ENCODE measurements around the gene MYOF.
"Not testable (repeated sequence)": the region's sequence is repeated elsewhere in the genome, so short reads cannot be mapped to it uniquely, and the experiment has no call there.

MYOF gene

GRCh38 chr10:93319096-93319495, 163.0 kb downstream of the MYOF start:
- no CpG with 5 or more reads among the region's 4 CpGs for WGBS (ENCODE audit: extremely low coverage, insufficient coverage, insufficient read length)

GRCh38 chr10:93315246-93315645, 166.9 kb downstream of the MYOF start:
- H3K79me2 ChIP-seq (ENCODE audit: control insufficient read depth, insufficient read depth, low read length, poor library complexity): no peaks in the 10 kb centered on the region
- no peak overlapping the region for H3K9ac ChIP-seq (ENCODE audit: low read length)
- H3K4ac ChIP-seq (ENCODE audit: low read depth, low read length): no peak overlapping the region
- peaks cover 41 to 64% of the 10 kb centered on the region in 2 experiments for H3K36me3 ChIP-seq (ENCODE audit: control insufficient read depth in 1 of 2, insufficient read depth in 2 of 2, low read length in 2 of 2)
- WGBS (ENCODE audit: extremely low coverage, insufficient coverage, insufficient read length): no CpG with 5 or more reads among the region's 7 CpGs
- H4K8ac ChIP-seq (ENCODE audit: low read depth, low read length): no peak overlapping the region
- no peak overlapping the region for H3K18ac ChIP-seq (ENCODE audit: low read length)
- DNase-seq: no peak
- H3K27me3 ChIP-seq (ENCODE audit: insufficient read depth, low read length): no peaks in the 10 kb centered on the region
- no peaks in the 10 kb centered on the region for H3K4me1 ChIP-seq (ENCODE audit: control insufficient read depth in 1 of 2, insufficient read depth in 2 of 2, low read length in 2 of 2)
- H2BK12ac ChIP-seq (ENCODE audit: low read length): no peak overlapping the region
- no peak overlapping the region for H3K23ac ChIP-seq (ENCODE audit: low read length)
- no peak overlapping the region for H3K27ac ChIP-seq (ENCODE audit: low read depth, low read length)
- H2AK5ac ChIP-seq (ENCODE audit: low read length): no peak overlapping the region
- H3K9me3 ChIP-seq (ENCODE audit: insufficient read depth, low read depth, low read length): no peaks in the 10 kb centered on the region
- no peak overlapping the region for H4K91ac ChIP-seq (ENCODE audit: low read depth, low read length)
- no peaks in the 10 kb centered on the region for H3K79me1 ChIP-seq (ENCODE audit: low read length)
- H2AFZ ChIP-seq (ENCODE audit: insufficient read depth, low read length, poor library complexity): no peak overlapping the region
- H2BK5ac ChIP-seq (ENCODE audit: low read depth, low read length, poor library complexity): no peak overlapping the region
- no peak overlapping the region for H3K4me3 ChIP-seq (ENCODE audit: low read depth, low read length)
- no peak overlapping the region for H4K12ac ChIP-seq (ENCODE audit: low read depth, low read length)
- no peak overlapping the region for H2BK120ac ChIP-seq (ENCODE audit: insufficient read depth, low read length, poor library complexity)
- H3K14ac ChIP-seq (ENCODE audit: low read length): no peak overlapping the region
- no peak overlapping the region for H3K4me2 ChIP-seq (ENCODE audit: low read length)

More at GRCh38 chr10:93319096-93319495, 163.0 kb downstream of the MYOF start:
- Histone ChIP-seq H3K9me3 (ENCODE audit: insufficient read depth, low read depth, low read length) (no peaks in the 10 kb centered on the region), H3K4me2 (ENCODE audit: low read length) (no peak overlapping the region), H3K4me1 (ENCODE audit: control insufficient read depth in 1 of 2, insufficient read depth in 2 of 2, low read length in 2 of 2) (no peaks in the 10 kb centered on the region), H3K23ac (ENCODE audit: low read length) (no peak overlapping the region), H2AK5ac (ENCODE audit: low read length) (no peak overlapping the region), H3K27me3 (ENCODE audit: insufficient read depth, low read length) (no peaks in the 10 kb centered on the region), H2BK5ac (ENCODE audit: low read depth, low read length, poor library complexity) (no peak overlapping the region), H2AFZ (ENCODE audit: insufficient read depth, low read length, poor library complexity) (no peak overlapping the region), H4K8ac (ENCODE audit: low read depth, low read length) (no peak overlapping the region), H3K79me1 (ENCODE audit: low read length) (no peaks in the 10 kb centered on the region), H3K79me2 (ENCODE audit: control insufficient read depth, insufficient read depth, low read length, poor library complexity) (no peaks in the 10 kb centered on the region), H3K14ac (ENCODE audit: low read length) (no peak overlapping the region), H3K4me3 (ENCODE audit: low read depth, low read length) (no peak overlapping the region), H4K91ac (ENCODE audit: low read depth, low read length) (no peak overlapping the region), H4K12ac (ENCODE audit: low read depth, low read length) (no peak overlapping the region), H2BK12ac (ENCODE audit: low read length) (no peak overlapping the region), H2BK120ac (ENCODE audit: insufficient read depth, low read length, poor library complexity) (no peak overlapping the region), H3K18ac (ENCODE audit: low read length) (no peak overlapping the region), H3K27ac (ENCODE audit: low read depth, low read length) (no peak overlapping the region), H3K4ac (ENCODE audit: low read depth, low read length) (no peak overlapping the region), H3K36me3 (ENCODE audit: control insufficient read depth in 1 of 2, insufficient read depth in 2 of 2, low read length in 2 of 2) (peaks cover 34 to 58% of the 10 kb centered on the region in 2 experiments), H3K9ac (ENCODE audit: low read length) (no peak overlapping the region)
- DNase-seq: no peak

- H3K4me2 ChIP-seq (ENCODE audit: low read length); H3K14ac ChIP-seq (ENCODE audit: low read length); H3K79me2 ChIP-seq (ENCODE audit: control insufficient read depth, insufficient read depth, low read length, poor library complexity); H3K9ac ChIP-seq (ENCODE audit: low read length); H3K9me3 ChIP-seq (ENCODE audit: insufficient read depth, low read depth, low read length); H3K23ac ChIP-seq (ENCODE audit: low read length); H3K4me3 ChIP-seq (ENCODE audit: low read depth, low read length); H3K4me1 ChIP-seq (ENCODE audit: control insufficient read depth in 1 of 2, insufficient read depth in 2 of 2, low read length in 2 of 2); H3K79me1 ChIP-seq (ENCODE audit: low read length); H2BK12ac ChIP-seq (ENCODE audit: low read length); H2BK120ac ChIP-seq (ENCODE audit: insufficient read depth, low read length, poor library complexity); H2AFZ ChIP-seq (ENCODE audit: insufficient read depth, low read length, poor library complexity); H3K4ac ChIP-seq (ENCODE audit: low read depth, low read length); H2BK5ac ChIP-seq (ENCODE audit: low read depth, low read length, poor library complexity); H2AK5ac ChIP-seq (ENCODE audit: low read length); DNase-seq; H3K18ac ChIP-seq (ENCODE audit: low read length); H3K27ac ChIP-seq (ENCODE audit: low read depth, low read length); H4K8ac ChIP-seq (ENCODE audit: low read depth, low read length); H3K27me3 ChIP-seq (ENCODE audit: insufficient read depth, low read length); H4K12ac ChIP-seq (ENCODE audit: low read depth, low read length); H4K91ac ChIP-seq (ENCODE audit: low read depth, low read length): not testable (repeated sequence)
- no CpG with 5 or more reads among the region's 3 CpGs for WGBS (ENCODE audit: extremely low coverage, insufficient coverage, insufficient read length)
- peaks cover 45 to 66% of the 10 kb centered on the region in 2 experiments for H3K36me3 ChIP-seq (ENCODE audit: control insufficient read depth in 1 of 2, insufficient read depth in 2 of 2, low read length in 2 of 2)
Measured at GRCh38 chr10:93314656-93315055, 167.5 kb downstream of the MYOF start.

- Histone ChIP-seq H3K27ac (ENCODE audit: low read depth, low read length) (no peak overlapping the region), H3K9ac (ENCODE audit: low read length) (no peak overlapping the region), H4K8ac (ENCODE audit: low read depth, low read length) (no peak overlapping the region), H3K18ac (ENCODE audit: low read length) (no peak overlapping the region), H3K4me2 (ENCODE audit: low read length) (no peak overlapping the region), H3K4me3 (ENCODE audit: low read depth, low read length) (no peak overlapping the region), H4K91ac (ENCODE audit: low read depth, low read length) (no peak overlapping the region), H2BK12ac (ENCODE audit: low read length) (no peak overlapping the region), H3K23ac (ENCODE audit: low read length) (no peak overlapping the region), H4K12ac (ENCODE audit: low read depth, low read length) (no peak overlapping the region), H3K9me3 (ENCODE audit: insufficient read depth, low read depth, low read length) (no peaks in the 10 kb centered on the region), H3K27me3 (ENCODE audit: insufficient read depth, low read length) (no peaks in the 10 kb centered on the region), H2AK5ac (ENCODE audit: low read length) (no peak overlapping the region), H3K79me2 (ENCODE audit: control insufficient read depth, insufficient read depth, low read length, poor library complexity) (no peaks in the 10 kb centered on the region), H3K79me1 (ENCODE audit: low read length) (no peaks in the 10 kb centered on the region), H2BK5ac (ENCODE audit: low read depth, low read length, poor library complexity) (no peak overlapping the region), H2AFZ (ENCODE audit: insufficient read depth, low read length, poor library complexity) (no peak overlapping the region), H3K14ac (ENCODE audit: low read length) (no peak overlapping the region), H3K4me1 (ENCODE audit: control insufficient read depth in 1 of 2, insufficient read depth in 2 of 2, low read length in 2 of 2) (no peaks in the 10 kb centered on the region), H3K4ac (ENCODE audit: low read depth, low read length) (no peak overlapping the region), H3K36me3 (ENCODE audit: control insufficient read depth in 1 of 2, insufficient read depth in 2 of 2, low read length in 2 of 2) (peaks cover 44 to 63% of the 10 kb centered on the region in 2 experiments), H2BK120ac (ENCODE audit: insufficient read depth, low read length, poor library complexity) (no peak overlapping the region)
- DNase-seq: no peak
- WGBS (ENCODE audit: extremely low coverage, insufficient coverage, insufficient read length): no CpG with 5 or more reads among the region's 7 CpGs
Measured at GRCh38 chr10:93313798-93314197, 168.3 kb downstream of the MYOF start.

All from trophoblast cell (in vitro differentiated cells and primary cell).